ENCODE results near the gene KCNE4. TPM values are rescaled to one million over a fixed set of nuclear protein-coding genes. Genes with fewer than 3 reads are reported as not detected.

KCNE4 gene
- total and polyA plus RNA-seq, 2 experiments from 2014 or later: not detected

GRCh38 chr2:223097888-223098383, 45.9 kb downstream of the KCNE4 start:
- no peaks in the 10 kb centered on the region for H3K36me3 Mint-ChIP-seq (ENCODE audit: low read depth)
- H4K20me1 ChIP-seq (replicated peaks; ENCODE audit: insufficient read depth): no peaks in the 10 kb centered on the region
- no peaks in the 10 kb centered on the region; the same call in 2 of the 3 replicates for H3K9me3 Mint-ChIP-seq

More at GRCh38 chr2:223097888-223098383, 45.9 kb downstream of the KCNE4 start:
- Histone ChIP-seq H3F3A (replicated peaks; ENCODE audit: low read depth) (no peaks in the 10 kb centered on the region), H3K4me2 (no peak overlapping the region), H3K4me3 (no peak overlapping the region), H3K36me3 (ENCODE audit: insufficient read depth) (no peaks in the 10 kb centered on the region), H3K27me3 (ENCODE audit: insufficient read depth) (no peaks in the 10 kb centered on the region), H3K4me1 (ENCODE audit: insufficient read depth) (peaks cover 9% of the 10 kb centered on the region), H3K9me2 (ENCODE audit: insufficient read depth) (no peaks in the 10 kb centered on the region; the same call in 1 of the 2 replicates), H3K27ac (ENCODE audit: low read depth) (no peak overlapping the region), H2AFZ (no peak overlapping the region), H3K79me2 (replicated peaks; ENCODE audit: insufficient read depth) (no peaks in the 10 kb centered on the region)
- H3K27me3 Mint-ChIP-seq (ENCODE audit: insufficient read depth, low read depth, poor library complexity): peaks cover 3% of the 10 kb centered on the region
- H3K27ac Mint-ChIP-seq: no peak overlapping the region
- TF ChIP-seq, protein P1, sequence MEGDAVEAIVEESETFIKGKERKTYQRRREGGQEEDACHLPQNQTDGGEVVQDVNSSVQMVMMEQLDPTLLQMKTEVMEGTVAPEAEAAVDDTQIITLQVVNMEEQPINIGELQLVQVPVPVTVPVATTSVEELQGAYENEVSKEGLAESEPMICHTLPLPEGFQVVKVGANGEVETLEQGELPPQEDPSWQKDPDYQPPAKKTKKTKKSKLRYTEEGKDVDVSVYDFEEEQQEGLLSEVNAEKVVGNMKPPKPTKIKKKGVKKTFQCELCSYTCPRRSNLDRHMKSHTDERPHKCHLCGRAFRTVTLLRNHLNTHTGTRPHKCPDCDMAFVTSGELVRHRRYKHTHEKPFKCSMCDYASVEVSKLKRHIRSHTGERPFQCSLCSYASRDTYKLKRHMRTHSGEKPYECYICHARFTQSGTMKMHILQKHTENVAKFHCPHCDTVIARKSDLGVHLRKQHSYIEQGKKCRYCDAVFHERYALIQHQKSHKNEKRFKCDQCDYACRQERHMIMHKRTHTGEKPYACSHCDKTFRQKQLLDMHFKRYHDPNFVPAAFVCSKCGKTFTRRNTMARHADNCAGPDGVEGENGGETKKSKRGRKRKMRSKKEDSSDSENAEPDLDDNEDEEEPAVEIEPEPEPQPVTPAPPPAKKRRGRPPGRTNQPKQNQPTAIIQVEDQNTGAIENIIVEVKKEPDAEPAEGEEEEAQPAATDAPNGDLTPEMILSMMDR (conservative IDR thresholded peaks at IDR 0.05; ENCODE audit: low read depth in 2 of 2): no peak
- TF ChIP-seq CREB1 (CRISPR knock-in tag; IDR thresholded peaks at IDR 0.05; ENCODE audit: low read depth) (no peak), NANOG (IDR thresholded peaks at IDR 0.05; ENCODE audit: borderline replicate concordance) (no peak), REST (IDR thresholded peaks at IDR 0.05; ENCODE audit: unreplicated experiment) (no peak), POLR2AphosphoS5 (IDR thresholded peaks at IDR 0.05; ENCODE audit: low read depth) (no peak), ZNF114 (CRISPR knock-in tag; IDR thresholded peaks at IDR 0.05) (no peak), EZH2phosphoT487 (IDR thresholded peaks at IDR 0.05; ENCODE audit: unreplicated experiment) (no peak), EZH2 (IDR thresholded peaks at IDR 0.05; ENCODE audit: low read depth, unreplicated experiment) (no peak), STAT1 (IDR thresholded peaks at IDR 0.05; ENCODE audit: unreplicated experiment) (no peak), JUNB (IDR thresholded peaks at IDR 0.05; ENCODE audit: unreplicated experiment) (no peak), ZNF331 (CRISPR knock-in tag; IDR thresholded peaks at IDR 0.05; ENCODE audit: low read depth) (no peak)
- TF ChIP-seq, protein P2, sequence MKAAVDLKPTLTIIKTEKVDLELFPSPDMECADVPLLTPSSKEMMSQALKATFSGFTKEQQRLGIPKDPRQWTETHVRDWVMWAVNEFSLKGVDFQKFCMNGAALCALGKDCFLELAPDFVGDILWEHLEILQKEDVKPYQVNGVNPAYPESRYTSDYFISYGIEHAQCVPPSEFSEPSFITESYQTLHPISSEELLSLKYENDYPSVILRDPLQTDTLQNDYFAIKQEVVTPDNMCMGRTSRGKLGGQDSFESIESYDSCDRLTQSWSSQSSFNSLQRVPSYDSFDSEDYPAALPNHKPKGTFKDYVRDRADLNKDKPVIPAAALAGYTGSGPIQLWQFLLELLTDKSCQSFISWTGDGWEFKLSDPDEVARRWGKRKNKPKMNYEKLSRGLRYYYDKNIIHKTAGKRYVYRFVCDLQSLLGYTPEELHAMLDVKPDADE (IDR thresholded peaks at IDR 0.05): no peak
- TF ChIP-seq, protein P3, sequence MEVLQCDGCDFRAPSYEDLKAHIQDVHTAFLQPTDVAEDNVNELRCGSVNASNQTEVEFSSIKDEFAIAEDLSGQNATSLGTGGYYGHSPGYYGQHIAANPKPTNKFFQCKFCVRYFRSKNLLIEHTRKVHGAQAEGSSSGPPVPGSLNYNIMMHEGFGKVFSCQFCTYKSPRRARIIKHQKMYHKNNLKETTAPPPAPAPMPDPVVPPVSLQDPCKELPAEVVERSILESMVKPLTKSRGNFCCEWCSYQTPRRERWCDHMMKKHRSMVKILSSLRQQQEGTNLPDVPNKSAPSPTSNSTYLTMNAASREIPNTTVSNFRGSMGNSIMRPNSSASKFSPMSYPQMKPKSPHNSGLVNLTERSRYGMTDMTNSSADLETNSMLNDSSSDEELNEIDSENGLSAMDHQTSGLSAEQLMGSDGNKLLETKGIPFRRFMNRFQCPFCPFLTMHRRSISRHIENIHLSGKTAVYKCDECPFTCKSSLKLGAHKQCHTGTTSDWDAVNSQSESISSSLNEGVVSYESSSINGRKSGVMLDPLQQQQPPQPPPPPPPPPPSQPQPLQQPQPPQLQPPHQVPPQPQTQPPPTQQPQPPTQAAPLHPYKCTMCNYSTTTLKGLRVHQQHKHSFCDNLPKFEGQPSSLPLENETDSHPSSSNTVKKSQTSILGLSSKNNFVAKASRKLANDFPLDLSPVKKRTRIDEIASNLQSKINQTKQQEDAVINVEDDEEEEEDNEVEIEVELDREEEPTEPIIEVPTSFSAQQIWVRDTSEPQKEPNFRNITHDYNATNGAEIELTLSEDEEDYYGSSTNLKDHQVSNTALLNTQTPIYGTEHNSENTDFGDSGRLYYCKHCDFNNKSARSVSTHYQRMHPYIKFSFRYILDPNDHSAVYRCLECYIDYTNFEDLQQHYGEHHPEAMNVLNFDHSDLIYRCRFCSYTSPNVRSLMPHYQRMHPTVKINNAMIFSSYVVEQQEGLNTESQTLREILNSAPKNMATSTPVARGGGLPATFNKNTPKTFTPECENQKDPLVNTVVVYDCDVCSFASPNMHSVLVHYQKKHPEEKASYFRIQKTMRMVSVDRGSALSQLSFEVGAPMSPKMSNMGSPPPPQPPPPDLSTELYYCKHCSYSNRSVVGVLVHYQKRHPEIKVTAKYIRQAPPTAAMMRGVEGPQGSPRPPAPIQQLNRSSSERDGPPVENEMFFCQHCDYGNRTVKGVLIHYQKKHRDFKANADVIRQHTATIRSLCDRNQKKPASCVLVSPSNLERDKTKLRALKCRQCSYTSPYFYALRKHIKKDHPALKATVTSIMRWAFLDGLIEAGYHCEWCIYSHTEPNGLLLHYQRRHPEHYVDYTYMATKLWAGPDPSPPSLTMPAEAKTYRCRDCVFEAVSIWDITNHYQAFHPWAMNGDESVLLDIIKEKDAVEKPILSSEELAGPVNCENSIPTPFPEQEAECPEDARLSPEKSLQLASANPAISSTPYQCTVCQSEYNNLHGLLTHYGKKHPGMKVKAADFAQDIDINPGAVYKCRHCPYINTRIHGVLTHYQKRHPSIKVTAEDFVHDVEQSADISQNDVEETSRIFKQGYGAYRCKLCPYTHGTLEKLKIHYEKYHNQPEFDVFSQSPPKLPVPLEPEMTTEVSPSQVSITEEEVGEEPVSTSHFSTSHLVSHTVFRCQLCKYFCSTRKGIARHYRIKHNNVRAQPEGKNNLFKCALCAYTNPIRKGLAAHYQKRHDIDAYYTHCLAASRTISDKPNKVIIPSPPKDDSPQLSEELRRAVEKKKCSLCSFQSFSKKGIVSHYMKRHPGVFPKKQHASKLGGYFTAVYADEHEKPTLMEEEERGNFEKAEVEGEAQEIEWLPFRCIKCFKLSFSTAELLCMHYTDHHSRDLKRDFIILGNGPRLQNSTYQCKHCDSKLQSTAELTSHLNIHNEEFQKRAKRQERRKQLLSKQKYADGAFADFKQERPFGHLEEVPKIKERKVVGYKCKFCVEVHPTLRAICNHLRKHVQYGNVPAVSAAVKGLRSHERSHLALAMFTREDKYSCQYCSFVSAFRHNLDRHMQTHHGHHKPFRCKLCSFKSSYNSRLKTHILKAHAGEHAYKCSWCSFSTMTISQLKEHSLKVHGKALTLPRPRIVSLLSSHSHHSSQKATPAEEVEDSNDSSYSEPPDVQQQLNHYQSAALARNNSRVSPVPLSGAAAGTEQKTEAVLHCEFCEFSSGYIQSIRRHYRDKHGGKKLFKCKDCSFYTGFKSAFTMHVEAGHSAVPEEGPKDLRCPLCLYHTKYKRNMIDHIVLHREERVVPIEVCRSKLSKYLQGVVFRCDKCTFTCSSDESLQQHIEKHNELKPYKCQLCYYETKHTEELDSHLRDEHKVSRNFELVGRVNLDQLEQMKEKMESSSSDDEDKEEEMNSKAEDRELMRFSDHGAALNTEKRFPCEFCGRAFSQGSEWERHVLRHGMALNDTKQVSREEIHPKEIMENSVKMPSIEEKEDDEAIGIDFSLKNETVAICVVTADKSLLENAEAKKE (CRISPR knock-in tag; IDR thresholded peaks at IDR 0.05): no peak
- DNase-seq (ENCODE audit: low spot score) (no peak), ATAC-seq (no peak)
- no peak overlapping the region for H3K4me3 Mint-ChIP-seq
- H3K4me1 Mint-ChIP-seq: peaks cover 10% of the 10 kb centered on the region

Measured in GM23338 (cell line).